Endothelial cell of hepatic sinusoid (primary cell): ENCODE data around the gene PTMA.

Source experiments
- in situ Hi-C: cut with HindIII; loops from 2 replicates; pipeline ENCODE4 v1.10.0; 2017; ENCODE audit warnings: low sequenced_read_pairs

Gene PTMA

GRCh38 chr2:231674587-231675338 is 33.6 kb upstream of the PTMA start:
- in situ Hi-C loops: no loop called here

GRCh38 chr2:231676243-231676642 is 32.1 kb upstream of the PTMA start:
- in situ Hi-C loops: no loop called here

- in situ Hi-C loops: no loop called here
These were observed 30.7 kb upstream of the PTMA start for GRCh38 chr2:231677632-231678104.

GRCh38 chr2:231679908-231680284 is 28.4 kb upstream of the PTMA start:
- in situ Hi-C loops: loop anchor here (5.0 kb wide), 1 partner anchor 67 kb away; no protein-coding TSS in a partner anchor

- in situ Hi-C loops: loop anchor here (5.0 kb wide), 1 partner anchor 67 kb away; no protein-coding TSS in a partner anchor
These were observed 27.9 kb upstream of the PTMA start for GRCh38 chr2:231680285-231680991.

GRCh38 chr2:231680992-231681852 is 27.1 kb upstream of the PTMA start:
- in situ Hi-C loops: loop anchor here (5.0 kb wide), 1 partner anchor 66 kb away; no protein-coding TSS in a partner anchor

- in situ Hi-C loops: loop anchor here (5.0 kb wide), 1 partner anchor 65 kb away; no protein-coding TSS in a partner anchor
These were observed 25.6 kb upstream of the PTMA start for GRCh38 chr2:231682603-231683291.

GRCh38 chr2:231683292-231684235 is 24.8 kb upstream of the PTMA start:
- in situ Hi-C loops: loop anchor here (5.0 kb wide), 1 partner anchor 64 kb away; no protein-coding TSS in a partner anchor

GRCh38 chr2:231684314-231685223 is 23.8 kb upstream of the PTMA start:
- in situ Hi-C loops: loop anchor here (5.0 kb wide), 1 partner anchor 63 kb away; no protein-coding TSS in a partner anchor

GRCh38 chr2:231685349-231686191 is 22.8 kb upstream of the PTMA start:
- in situ Hi-C loops: no loop called here

- in situ Hi-C loops: no loop called here
These were observed 21.9 kb upstream of the PTMA start for GRCh38 chr2:231686192-231687100.

GRCh38 chr2:231687133-231687852 is 21.0 kb upstream of the PTMA start:
- in situ Hi-C loops: no loop called here

GRCh38 chr2:231687961-231688360 is 20.4 kb upstream of the PTMA start:
- in situ Hi-C loops: no loop called here

- in situ Hi-C loops: no loop called here
These were observed 19.6 kb upstream of the PTMA start for GRCh38 chr2:231688719-231689118.

- in situ Hi-C loops: no loop called here
These were observed 19.0 kb upstream of the PTMA start for GRCh38 chr2:231689124-231689893.
